Superior temporal gyrus (tissue), 1 donor: ENCODE measurements around the gene IL10RA.
"Not testable (repeated sequence)": the region's sequence is repeated elsewhere in the genome, so short reads cannot be mapped to it uniquely, and the experiment has no call there.

Experiments used
- DNase-seq: peaks from one replicate; pipeline ENCODE4 v3.0.0-alpha.2; 2016; ENCODE audit errors: extremely low spot score

Gene IL10RA

DNA sequence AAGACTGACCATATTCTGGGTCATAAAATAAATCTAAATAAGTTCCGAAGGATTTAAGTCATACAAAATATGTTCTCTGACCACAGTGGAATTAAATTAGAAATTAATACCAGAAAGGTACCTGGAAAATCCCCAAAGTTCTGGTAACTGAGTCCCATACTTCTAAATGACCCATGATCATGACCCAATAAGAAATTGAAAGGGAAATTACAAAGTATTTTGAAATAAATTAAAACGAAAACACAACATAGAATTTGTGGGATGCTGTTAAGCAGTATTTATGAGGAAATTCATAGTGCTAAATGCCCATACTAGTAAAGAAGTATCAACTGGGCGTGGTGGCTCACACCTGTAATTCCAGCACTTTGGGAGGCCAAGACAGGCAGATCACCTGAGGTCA is 23.4 kb upstream of the IL10RA start:
- no peak for DNase-seq

DNA sequence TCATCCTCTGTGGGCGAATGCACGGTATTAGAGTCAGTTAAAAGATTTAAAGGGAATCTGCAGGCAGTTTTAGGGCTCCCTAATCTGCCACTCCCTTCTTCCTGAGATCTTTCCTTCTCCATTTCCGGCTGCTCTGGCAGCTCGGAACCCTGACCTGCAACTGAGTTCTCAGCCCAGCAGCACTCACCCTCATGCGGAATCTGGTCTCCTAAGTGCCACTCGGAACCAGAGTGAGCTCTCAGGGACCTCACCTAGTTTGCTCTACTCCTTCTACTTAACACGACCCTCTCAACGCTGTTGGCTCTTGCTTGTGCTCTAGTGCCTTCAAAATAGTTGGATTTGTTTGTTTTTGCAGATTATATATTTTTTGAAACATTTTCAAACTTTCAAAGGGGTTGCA is 19.3 kb upstream of the IL10RA start:
- DNase-seq: no peak

DNA sequence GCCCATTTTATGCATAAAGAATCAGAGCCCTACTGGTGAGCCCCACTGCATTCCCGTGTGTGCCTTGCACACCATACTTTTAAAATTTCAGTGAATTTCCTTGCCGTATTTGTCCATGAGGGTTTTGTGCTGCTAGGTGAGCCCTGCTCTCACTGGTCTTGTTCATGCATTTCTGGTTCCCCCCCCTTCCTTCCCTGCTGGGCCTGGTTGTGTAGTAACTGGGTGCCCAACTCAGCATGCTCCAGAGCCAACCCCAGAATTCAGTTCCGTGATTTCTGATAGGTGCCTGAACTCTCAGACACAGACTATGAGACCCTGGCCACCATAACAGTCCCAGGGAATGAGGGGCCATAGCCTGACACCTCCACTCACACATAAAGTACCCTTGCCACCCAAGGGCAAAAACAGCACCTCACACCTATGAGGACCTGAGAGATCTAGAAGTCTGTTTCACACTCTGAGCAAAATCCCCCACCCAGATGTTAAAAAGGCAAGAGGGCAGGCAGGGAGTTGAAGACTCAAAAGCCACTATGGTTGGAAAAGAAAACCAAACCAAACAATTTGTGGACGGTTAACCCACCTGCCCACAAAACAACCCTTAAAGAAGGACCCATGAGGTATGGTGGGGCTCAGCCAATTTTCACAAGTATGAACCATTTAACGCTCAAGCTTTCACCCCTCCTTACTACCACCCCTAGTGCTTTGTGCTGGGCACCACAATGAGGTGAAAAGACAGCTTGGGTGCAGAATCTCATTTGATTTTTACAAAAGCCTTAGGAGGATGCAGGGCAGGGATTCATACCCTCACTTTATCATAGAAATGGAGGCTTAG is 16.8 kb upstream of the IL10RA start:
- no peak for DNase-seq

DNA sequence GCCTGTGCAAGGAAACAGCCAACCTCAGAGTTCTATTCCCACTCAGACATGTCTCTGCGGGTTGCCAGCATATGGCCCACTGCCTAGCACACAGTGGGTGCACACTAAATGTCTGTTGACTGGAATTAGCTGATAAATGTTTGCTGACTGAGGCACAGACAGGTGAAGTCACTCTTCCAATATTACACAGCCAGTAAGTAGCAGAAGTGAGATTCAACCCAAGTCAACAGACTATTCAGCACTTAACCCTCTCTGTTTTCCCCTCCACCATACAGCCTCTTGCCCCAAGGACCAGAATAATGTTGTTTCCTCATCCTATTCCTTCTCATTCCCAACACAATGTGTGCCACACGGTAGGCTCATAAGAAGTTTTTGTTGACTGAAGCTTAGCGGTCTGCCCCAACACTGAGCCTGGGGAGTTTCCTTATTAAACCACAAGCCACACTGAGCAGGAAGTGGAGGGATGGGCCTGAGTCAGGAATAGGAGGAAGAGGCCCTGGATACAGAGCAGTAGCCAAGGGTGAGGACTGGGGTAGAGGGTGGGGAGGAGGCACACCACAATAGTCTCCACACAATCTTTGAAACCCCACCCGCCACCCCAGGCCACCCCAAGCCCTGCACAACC is 15.7 kb upstream of the IL10RA start:
- no peak for DNase-seq

DNA sequence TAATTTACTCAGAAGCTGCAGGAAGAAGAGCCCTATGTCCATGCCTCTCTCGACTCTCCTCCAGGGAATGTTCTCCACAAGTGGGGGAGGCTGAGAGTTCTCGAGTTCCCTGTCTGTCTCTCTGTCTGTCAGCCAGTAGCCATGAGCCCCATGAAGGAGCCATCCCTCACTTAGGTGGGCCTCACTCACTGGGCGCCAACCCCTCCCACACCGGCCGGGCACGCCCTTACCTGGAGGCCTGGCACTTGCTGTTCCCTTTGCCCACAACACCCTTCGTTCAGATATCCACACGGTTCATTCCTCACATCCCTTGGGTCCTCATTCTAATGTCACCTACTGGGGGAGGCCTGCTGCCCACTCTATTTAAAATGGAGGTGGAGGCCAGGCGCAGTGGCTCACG is 14.2 kb upstream of the IL10RA start:
- DNase-seq: no peak

DNA sequence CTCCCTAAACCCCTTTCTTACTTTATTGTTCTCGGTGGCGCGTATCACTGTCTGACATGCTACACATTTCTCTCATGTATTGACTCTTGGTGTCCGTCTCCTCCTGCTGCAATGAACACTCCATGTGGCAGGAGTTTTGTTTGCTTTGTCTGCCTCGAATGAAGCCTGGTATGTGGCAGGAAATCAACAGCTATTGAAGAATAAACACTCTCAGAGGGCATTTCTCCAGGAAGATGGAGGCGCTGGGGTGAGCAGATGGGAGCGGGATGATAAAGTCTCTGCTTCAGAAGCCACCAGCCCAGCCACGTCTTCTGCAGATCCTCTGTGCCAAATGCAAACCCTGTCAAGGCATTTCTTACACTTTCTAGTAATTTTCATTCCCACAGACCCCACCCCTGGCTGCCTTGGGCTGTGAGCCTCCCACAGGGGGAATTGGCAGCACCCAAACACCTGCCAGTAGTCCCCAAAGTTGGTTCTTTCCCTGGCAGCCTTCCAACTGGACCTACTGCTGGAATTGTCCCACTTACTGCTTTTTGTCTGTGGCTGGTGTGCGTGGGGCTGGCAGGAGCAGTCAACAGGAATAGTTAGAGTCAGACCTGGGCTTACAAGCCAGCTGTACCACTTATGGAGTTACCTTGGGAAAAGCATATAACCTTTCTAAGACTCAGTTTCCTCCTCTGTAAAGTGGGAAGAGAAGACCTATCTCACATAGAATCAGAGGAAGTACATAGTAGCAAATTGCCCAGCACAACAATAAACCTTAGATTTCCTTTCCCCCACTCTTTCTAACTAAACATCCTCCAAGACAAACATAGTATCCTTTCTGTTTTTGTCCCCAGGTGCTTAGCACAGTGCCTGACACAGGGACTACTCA is 13.3 kb upstream of the IL10RA start:
- DNase-seq: no peak

DNA sequence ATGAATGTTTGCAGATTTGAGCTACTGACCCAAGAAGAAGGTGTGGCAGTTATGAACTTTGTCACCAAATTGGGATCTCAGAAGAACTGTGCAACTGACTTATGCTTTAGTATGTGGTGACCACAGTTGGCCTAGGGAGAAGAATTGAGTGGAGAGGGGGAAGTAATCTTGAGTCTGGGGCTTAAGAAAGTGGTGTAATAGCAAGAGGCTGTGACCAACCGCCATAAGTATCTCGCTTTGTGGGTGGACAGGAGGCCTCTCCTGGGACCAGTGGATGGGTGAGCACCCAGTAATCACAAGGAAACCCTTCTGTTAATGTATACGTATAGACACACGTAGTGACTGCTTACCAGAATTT is 12.7 kb upstream of the IL10RA start:
- DNase-seq: no peak

DNA sequence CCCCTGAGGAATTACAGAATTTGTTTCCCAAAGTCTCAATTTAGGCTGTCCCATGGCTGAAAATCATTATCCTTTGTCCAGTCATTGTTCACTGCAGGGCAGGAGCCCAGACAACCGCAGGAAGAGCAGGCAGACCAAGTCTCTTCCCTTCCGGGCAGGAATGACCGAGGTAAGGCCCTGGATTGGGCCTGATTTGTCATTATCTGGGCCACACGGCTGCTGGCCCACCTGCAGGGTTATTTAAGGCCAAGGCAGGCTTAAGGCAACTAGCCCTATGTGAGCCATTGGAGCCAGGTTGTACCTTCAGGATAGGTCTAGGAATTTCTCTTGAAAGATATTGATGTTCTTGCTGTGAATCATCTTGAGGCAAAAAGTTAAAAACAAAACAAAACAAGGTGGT is 9.7 kb upstream of the IL10RA start:
- DNase-seq: no peak

DNA sequence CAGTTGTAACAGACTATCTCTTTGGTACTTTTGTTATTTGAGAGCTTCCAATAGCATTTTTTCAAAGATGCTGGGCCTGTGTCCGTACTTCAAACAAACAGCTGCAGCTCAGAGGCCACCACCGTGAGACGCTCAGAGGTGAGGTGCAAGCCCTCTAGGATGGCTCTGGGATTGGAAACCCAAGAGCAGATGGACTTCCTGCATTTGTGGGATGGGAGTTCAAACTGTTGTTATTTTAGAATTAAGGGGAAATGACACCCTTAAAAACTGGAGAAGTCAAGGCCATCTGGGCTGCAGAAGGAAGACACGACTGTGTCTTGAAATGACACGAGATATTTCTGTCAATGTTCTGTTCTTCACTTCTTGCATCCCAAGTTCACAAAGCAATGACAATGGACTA is 9.2 kb upstream of the IL10RA start:
- no peak for DNase-seq

DNA sequence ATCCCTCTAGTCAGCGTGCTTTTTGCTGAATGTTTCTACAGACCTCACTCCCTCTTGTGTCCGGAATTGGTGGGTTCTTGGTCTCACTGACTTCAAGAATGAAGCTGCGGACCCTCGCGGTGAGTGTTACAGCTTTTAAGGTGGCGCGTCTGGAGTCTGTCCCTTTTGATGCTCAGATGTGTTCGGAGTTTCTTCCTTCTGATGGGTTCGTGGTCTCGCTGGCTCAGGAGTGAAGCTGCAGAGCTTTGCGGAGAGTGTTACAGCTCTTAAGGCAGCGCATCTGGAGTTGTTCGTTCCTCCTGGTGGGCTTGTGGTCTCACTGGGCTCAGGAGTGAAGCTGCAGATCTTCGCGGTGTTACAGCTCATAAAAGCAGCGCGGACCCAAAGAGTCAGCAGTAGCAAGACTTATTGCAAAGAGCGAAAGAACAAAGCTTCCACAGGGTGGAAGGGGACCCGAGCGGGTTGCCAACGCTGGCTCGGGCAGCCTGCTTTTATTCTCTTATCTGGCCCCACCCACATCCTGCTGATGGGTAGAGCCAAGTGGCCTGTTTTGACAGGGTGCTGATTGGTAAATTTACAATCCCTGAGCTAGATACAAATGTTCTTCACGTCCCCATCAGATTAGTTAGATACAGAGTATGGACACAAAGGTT is 8.5 kb upstream of the IL10RA start:
- not testable (repeated sequence) for DNase-seq

DNA sequence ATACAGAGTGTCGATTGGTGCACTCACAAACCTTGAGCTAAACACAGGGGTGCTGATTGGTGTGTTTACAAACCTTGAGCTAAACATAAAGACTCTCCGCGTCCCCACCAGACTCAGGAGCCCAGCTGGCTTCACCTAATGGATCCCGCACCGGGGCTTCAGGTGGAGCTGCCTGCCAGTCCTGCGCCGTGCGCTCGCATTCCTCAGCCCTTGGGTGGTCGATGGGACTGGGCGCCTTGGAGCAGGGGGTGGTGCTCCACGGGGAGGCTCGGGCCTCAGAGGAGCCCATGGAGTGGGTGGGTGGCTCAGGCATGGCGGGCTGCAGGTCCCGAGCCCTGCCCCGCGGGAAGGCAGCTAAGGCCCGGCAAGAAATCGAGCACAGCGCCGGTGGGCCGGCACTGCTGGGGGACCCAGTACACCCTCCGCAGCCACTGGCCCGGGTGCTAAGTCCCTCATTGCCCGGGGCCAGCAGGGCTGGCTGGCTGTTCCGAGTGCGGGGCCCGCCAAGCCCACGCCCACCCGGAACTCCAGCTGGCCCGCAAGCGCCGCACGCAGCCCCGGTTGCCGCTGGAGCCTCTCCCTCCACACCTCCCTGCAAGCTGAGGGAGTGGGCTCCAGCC is 7.8 kb upstream of the IL10RA start:
- DNase-seq: not testable (repeated sequence)

DNA sequence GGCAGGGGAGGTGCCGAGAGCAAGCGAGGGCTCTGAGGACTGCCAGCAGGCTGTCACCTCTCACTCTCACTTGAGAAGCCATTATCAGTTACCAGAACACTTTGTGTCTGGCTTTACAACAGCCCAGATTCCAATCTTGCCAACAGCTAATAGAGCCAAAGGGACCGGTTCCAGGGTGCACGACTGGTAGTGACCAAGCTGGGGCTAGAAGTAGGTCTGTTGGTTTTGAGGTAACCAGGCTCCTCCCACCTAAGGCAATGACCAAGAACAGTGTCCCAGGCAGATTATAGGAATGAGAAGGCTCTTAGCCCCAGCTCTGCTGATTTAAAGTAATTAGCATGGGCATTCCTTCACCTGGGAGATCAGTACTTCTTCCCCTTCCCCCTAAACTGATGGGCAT is 7.2 kb upstream of the IL10RA start:
- no peak for DNase-seq

DNA sequence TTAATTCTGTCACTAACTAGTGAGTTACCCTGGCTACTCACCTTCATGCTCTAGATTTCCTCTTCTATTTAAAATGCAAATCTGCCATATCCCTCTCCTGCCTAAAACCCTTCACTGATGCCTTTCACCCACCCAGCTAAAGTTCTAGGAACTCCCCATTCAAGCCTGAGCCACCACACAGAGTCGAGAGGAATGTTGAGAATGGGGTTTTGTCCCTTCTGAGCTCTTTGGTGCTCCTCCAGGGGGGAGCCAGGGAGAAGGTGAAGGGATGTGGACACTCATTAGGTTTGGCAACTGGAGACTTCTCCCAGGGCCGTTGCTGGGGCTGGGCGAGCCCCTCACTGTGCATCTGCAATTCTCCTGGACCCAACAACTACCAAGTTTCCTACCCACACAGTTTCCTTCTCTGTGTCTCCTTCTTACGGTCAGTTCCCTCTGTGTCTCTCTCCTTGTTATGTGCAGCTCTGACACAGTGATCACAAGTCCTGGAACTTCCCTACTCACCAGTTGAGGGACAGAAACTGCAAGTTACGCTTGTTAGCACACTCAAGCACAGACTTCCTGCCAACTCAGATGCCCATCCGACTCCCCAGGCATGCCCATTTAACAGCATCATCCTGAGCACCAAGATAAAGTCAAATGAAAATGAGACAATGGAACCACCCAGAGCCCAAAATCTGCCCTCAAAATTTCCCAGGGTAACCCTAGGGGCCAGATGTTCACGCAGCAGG is 6.5 kb upstream of the IL10RA start:
- DNase-seq: no peak

DNA sequence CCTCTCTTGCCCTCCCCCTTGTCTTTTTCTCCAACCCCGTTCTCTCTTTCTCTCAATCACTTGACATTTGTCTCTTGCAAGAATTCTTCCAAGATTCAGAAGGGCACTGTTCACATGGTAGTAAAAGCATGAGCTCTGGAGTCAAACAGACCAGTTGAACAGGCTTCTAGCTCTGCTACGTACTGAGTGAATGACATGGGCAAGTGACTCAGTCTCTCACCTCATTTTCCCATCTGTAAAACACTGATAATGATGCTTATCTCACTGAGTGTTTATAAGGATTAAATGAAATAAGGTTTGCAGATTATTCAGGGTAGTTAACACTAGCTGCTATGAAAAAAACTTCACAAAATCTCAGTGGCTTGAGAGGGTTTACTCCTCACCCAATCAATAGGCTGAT is 5.9 kb upstream of the IL10RA start:
- no peak for DNase-seq

DNA sequence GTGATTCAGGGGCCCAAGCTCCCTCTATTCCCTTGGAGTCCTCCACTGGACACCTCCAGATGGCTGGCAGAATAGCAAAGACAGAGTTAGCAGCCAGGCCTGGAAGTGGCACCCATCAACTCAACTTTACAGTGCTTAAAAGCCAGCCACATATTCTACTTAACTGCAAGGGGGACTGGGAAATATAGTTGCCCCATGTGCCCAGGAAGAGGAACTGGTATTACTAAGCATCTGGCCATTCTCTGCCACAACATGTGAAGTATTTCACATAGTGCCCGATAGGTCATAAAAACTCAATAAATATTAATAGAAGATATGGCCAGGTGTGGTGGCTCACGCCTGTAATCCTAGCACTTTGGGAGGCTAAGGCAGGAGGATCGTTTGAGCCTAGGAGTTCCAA is 5.5 kb upstream of the IL10RA start:
- DNase-seq: no peak

DNA sequence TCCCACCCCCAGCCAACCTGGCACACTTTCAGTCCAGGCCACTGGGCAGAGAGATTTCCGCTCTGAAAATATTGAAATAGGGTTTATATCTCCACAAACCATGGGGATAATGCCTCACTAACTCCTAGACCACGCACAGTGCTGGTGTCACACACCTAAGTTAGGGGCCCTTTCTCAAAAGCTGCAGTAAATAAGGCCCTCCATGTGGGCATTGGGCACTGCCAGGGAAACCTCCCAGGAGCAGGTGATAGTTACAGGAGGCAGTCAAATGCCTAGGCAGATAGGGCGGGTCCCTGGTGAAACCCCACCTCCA is 3.1 kb upstream of the IL10RA start:
- DNase-seq: no peak

DNA sequence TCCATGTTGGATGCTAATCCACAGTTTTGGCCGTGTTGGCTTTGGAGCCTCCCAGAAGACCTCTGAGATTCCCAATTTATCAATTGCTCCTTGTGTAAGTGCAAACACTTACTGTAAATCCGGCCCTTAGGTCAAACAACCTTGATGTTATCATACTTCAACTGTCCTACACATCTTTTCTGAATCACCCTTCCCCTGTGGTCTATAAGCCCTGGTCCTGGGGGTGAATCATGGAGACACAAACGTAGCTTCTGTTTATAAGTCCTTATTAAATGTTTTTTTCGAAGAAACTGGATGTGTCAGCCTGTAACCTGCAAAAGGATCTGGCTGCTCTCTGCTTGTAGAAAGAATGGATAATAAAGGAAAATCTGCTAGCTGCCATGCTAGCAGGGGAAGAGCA is 1.7 kb upstream of the IL10RA start:
- DNase-seq: no peak

DNA sequence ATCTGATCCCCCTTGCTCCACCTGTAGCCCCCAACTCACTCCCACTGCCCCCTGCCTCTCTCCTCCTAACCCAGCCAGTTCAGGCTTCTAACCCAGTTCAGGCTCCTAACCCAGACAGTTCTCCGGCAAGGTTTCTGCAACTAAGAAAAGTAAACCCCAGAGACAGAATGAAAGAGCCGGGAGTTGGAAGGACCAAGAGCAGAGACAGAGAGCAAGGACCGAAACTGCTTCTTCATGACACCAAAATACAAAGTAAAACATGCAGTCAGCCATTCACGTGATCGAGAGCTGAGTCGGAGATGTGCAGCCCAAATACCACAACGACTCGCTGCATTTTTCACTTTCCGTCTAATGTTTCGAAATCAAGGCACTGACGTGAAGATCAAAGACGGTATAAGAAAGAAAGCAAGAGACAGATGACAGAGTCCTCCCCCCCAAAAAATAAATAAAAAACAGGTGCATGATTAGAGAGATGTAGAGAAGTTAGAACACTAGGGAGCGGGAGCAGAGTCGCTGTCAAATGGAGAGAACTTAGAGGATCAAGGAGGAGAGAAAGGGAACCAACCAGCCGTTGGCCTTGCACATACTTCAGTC is 884 bp downstream of the IL10RA start:
- no peak for DNase-seq

DNA sequence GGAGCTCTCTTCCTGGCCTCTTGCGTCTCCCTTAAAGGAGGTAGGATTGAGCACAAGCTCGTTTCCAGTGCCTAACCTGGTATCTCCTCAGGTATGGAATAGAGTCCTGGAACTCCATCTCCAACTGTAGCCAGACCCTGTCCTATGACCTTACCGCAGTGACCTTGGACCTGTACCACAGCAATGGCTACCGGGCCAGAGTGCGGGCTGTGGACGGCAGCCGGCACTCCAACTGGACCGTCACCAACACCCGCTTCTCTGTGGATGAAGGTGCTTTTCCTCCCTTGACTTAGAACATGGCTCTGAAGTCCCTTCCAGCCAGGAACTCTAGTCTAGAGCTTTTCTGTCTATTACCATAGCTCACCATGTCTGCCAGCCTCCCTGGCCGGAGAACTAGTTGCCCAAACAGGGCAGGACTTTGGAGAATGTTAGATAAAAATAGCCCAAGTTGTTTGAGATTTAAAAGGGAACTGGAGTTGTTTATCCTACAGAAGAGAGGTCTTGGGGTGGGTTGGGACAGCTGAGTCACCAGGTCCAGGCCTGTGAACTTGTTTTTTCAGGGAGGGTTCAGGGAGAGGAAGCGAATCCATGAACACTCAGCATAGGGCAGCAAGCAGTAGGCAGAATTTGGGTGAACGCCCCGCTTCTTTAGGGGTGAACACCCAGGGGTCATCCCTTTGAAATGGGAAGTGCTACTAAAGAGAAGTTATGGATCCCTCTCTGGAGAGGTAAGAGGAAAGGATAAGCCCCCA is 3.3 kb downstream of the IL10RA start:
- DNase-seq: no peak

DNA sequence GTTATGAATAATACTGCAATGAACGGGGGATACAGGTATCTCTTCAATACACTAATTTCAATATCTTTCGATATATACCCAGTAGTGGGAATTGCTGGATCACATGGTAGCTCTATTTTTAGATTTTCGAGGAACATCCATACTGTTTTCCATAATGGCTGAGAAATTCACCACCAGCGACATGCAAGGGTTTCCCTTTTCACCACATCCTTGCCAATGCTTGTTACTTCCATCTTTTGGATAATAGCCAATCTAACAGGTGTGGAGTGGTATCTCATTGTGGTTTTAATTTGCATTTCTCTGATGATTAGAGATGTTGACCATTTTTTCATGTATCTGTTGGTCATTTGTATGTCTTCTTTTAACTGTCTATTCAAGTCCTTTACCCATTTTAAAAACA is 5.9 kb downstream of the IL10RA start:
- no peak for DNase-seq
